Lung (tissue), 12 donors: ENCODE results near the gene DNAJC1. TPM values are rescaled to one million over a fixed set of nuclear protein-coding genes. Genes with fewer than 3 reads are reported as not detected.

Source experiments
- ATAC-seq: fragments of 200-7000 bp; cut with Tn5 transposase; one replicate; pipeline ENCODE4 v1.9.1; 2020; ENCODE audit warnings: moderate number of reproducible peaks; ENCODE audit not compliant: insufficient read depth, low FRiP score
- DNase-seq, 3 donors: peaks; one replicate each; pipeline ENCODE4 v3.0.0-alpha.2; 2013 to 2017
- H3K27ac ChIP-seq, 2 donors: one replicate each; pipeline ENCODE4 v1.5.1; 2013; ENCODE audit warnings: mild to moderate bottlenecking in 2 of 2, moderate library complexity in 2 of 2, control low read depth in 1 of 2, inconsistent platforms in 1 of 2, low read depth in 1 of 2, low read length in 1 of 2
- H3K27me3 ChIP-seq, 3 donors: one replicate each; pipeline ENCODE4 v1.5.1; 2013; ENCODE audit warnings: low read length in 2 of 3; ENCODE audit not compliant: control insufficient read depth in 3 of 3, insufficient read depth in 3 of 3
- H3K36me3 ChIP-seq, 4 donors: one replicate each; pipeline ENCODE4 v1.5.1; 2013; ENCODE audit warnings: low read length in 4 of 4, mild to moderate bottlenecking in 1 of 4, moderate library complexity in 1 of 4; ENCODE audit not compliant: control insufficient read depth in 4 of 4, insufficient read depth in 4 of 4
- H3K4me1 ChIP-seq, 5 donors: one replicate each; pipeline ENCODE4 v1.5.1; 2013; ENCODE audit warnings: low read length in 5 of 5, mild to moderate bottlenecking in 2 of 5, moderate library complexity in 1 of 5; ENCODE audit not compliant: control insufficient read depth in 5 of 5, insufficient read depth in 5 of 5
- H3K4me3 ChIP-seq: one replicate; pipeline ENCODE4 v1.5.1; 2013; ENCODE audit warnings: mild to moderate bottlenecking, control low read depth, moderate library complexity
- H3K9ac ChIP-seq, 2 donors: one replicate each; pipeline ENCODE4 v1.5.1; 2013; ENCODE audit warnings: low read length in 2 of 2, control low read depth in 1 of 2; ENCODE audit not compliant: insufficient read depth in 1 of 2
- H3K9me3 ChIP-seq, 4 donors: one replicate each; pipeline ENCODE4 v1.5.1; 2013; ENCODE audit warnings: low read length in 3 of 4, mild to moderate bottlenecking in 1 of 4, moderate library complexity in 1 of 4; ENCODE audit not compliant: control insufficient read depth in 4 of 4, insufficient read depth in 3 of 4
- CTCF ChIP-seq: IDR thresholded peaks from 2 replicates; pipeline ENCODE4 v1.5.1; 2012; ENCODE audit warnings: mild to moderate bottlenecking; ENCODE audit errors: control extremely low read depth, extremely low read depth
- WGBS, 2 donors: extraction: QIAGEN DNeasy Blood & Tissue Kit; methylation state at CpG; one replicate each; pipeline ENCODE4 v1.1.7; 2013; 5-methylcytosine and 5-hydroxymethylcytosine counted together
- polyA plus RNA-seq, 2 donors: library from polyadenylated mRNA; stranded (reverse); fragments of 200-250 nt; gene quantifications; one replicate each; pipeline ENCODE4 v1.2.1, GENCODE V29; 2013
- total RNA-seq, 2 donors: library from RNA; depleted of rRNA in 1 of 2; stranded (reverse); fragments of >200 nt in 1 of 2; gene quantifications; one replicate each; pipeline ENCODE4 v1.2.1, GENCODE V29; 2014 to 2021
- donor health status: control.
- donor health status: control.
- donor health status: Bipolar disorder and iron deficiency.
- donor health status: healthy.
- donor health status: DM: yes; HTN: yes; CAD: no.

DNAJC1 gene
- total and polyA plus RNA-seq, 4 donors = 31.0 to 38.2 (median 35.6) TPM

GRCh38 chr10:21758696-21759095 lies 244.8 kb downstream of the DNAJC1 start:
- no peak for DNase-seq
- TF ChIP-seq CTCF = no peak
- 95% methylated on average over 7 of the region's 7 CpGs for WGBS, 2 donors

GRCh38 chr10:21758239-21758638 lies 245.3 kb downstream of the DNAJC1 start:
- DNase-seq = peak in 2 of 3 donors; percentile 23 to 27
- H3K9me3 ChIP-seq = no peaks in the 10 kb centered on the region
- no peaks in the 10 kb centered on the region for H3K27me3 ChIP-seq
- H3K9ac ChIP-seq = peak overlapping the region in 1 of 2 donors; percentile 53
- peaks cover 0 to 14% (median 2%) of the 10 kb centered on the region in 4 donors for H3K36me3 ChIP-seq
- H3K4me3 ChIP-seq = no peak overlapping the region
- no peak for ATAC-seq
- no peak for TF ChIP-seq CTCF
- WGBS, 2 donors = 93 to 96% methylated on average over 14 of the region's 14 CpGs
- H3K4me1 ChIP-seq = peaks cover 0 to 35% (median 9%) of the 10 kb centered on the region in 5 donors
- H3K27ac ChIP-seq = no peak overlapping the region

More at GRCh38 chr10:21758696-21759095, 244.8 kb downstream of the DNAJC1 start:
- H3K36me3 ChIP-seq = peaks cover 0 to 13% (median 2%) of the 10 kb centered on the region in 4 donors
- H3K27me3 ChIP-seq = no peaks in the 10 kb centered on the region
- H3K4me1 ChIP-seq = peaks cover 0 to 35% (median 9%) of the 10 kb centered on the region in 5 donors
- peak overlapping the region in 1 of 2 donors; percentile 53 for H3K9ac ChIP-seq
- H3K27ac ChIP-seq = no peak overlapping the region
- H3K9me3 ChIP-seq = no peaks in the 10 kb centered on the region
- ATAC-seq = no peak
- no peak overlapping the region for H3K4me3 ChIP-seq

GRCh38 chr10:21757185-21757901 lies 246.2 kb downstream of the DNAJC1 start:
- 81 to 86% methylated on average over 8 of the region's 8 CpGs for WGBS, 2 donors
- no peak overlapping the region for H3K4me3 ChIP-seq
- H3K27ac ChIP-seq = no peak overlapping the region
- ATAC-seq (no peak), DNase-seq (peak; percentile 74 to 88 (median 88))
- H3K4me1 ChIP-seq = peaks cover 0 to 35% (median 9%) of the 10 kb centered on the region in 5 donors
- no peaks in the 10 kb centered on the region for H3K9me3 ChIP-seq
- H3K27me3 ChIP-seq = no peaks in the 10 kb centered on the region
- no peak for TF ChIP-seq CTCF
- peak overlapping the region in 1 of 2 donors; percentile 53 for H3K9ac ChIP-seq
- peaks cover 0 to 14% (median 2%) of the 10 kb centered on the region in 4 donors for H3K36me3 ChIP-seq
